Neuronal stem cell (in vitro differentiated cells): ENCODE data around the gene CCDC77.

Source experiments
- DNase-seq: peaks from one replicate; pipeline ENCODE4 v3.0.0-alpha.2; 2013; ENCODE audit warnings: low spot score
- H2AFZ ChIP-seq: one replicate; pipeline ENCODE4 v1.6.1; 2013; ENCODE audit warnings: mild to moderate bottlenecking, low read length, inconsistent platforms
- H2AK5ac ChIP-seq: 2 replicates; pipeline ENCODE4 v1.6.1; 2013; ENCODE audit warnings: low read depth, mild to moderate bottlenecking, inconsistent platforms, low read length, moderate library complexity, mixed read lengths
- H2BK120ac ChIP-seq: 2 replicates; pipeline ENCODE4 v1.6.1; 2013; ENCODE audit warnings: low read depth, mild to moderate bottlenecking, inconsistent platforms, low read length, moderate library complexity, mixed read lengths
- H2BK12ac ChIP-seq: one replicate; pipeline ENCODE4 v1.6.1; 2013; ENCODE audit warnings: low read length, inconsistent platforms
- H2BK15ac ChIP-seq: 2 replicates; pipeline ENCODE4 v1.6.1; 2013; ENCODE audit warnings: mild to moderate bottlenecking, low read length, inconsistent platforms, mixed read lengths
- H2BK5ac ChIP-seq: one replicate; pipeline ENCODE4 v1.6.1; 2013; ENCODE audit warnings: inconsistent platforms, mild to moderate bottlenecking, low read length, moderate library complexity
- H3K14ac ChIP-seq: one replicate; pipeline ENCODE4 v1.6.1; 2013; ENCODE audit warnings: low read length, inconsistent platforms
- H3K18ac ChIP-seq: 2 replicates; pipeline ENCODE4 v1.6.1; 2013; ENCODE audit warnings: low read length, inconsistent platforms
- H3K23ac ChIP-seq: 2 replicates; pipeline ENCODE4 v1.6.1; 2013; ENCODE audit warnings: low read depth, mild to moderate bottlenecking, mixed read lengths, low read length, inconsistent platforms; ENCODE audit not compliant: poor library complexity
- H3K27ac ChIP-seq: replicated peaks from 3 replicates; pipeline ENCODE4 v1.5.1; 2013; ENCODE audit warnings: low read length, inconsistent platforms
- H3K27me3 ChIP-seq, 3 experiments: 2 replicates each; pipeline ENCODE4 v1.6.1; 2013; ENCODE audit warnings: low read length in 3 of 3, mild to moderate bottlenecking in 2 of 3, inconsistent platforms in 1 of 3, low read depth in 1 of 3, mixed read lengths in 1 of 3, moderate library complexity in 1 of 3; ENCODE audit not compliant: control insufficient read depth in 3 of 3, insufficient read depth in 3 of 3
- H3K36me3 ChIP-seq, 2 donors: replicated peaks in 1 of 2; 2 replicates each; pipeline ENCODE4 v1.6.1; 2013; ENCODE audit warnings: low read length in 2 of 2; ENCODE audit not compliant: control insufficient read depth in 2 of 2, insufficient read depth in 2 of 2
- H3K4ac ChIP-seq: 2 replicates; pipeline ENCODE4 v1.6.1; 2013; ENCODE audit warnings: inconsistent platforms, mild to moderate bottlenecking, low read length, moderate library complexity
- H3K4me1 ChIP-seq, 2 donors: 1 replicate in 1 of 2; 2 replicates in 1 of 2; pipeline ENCODE4 v1.6.1; 2013; ENCODE audit warnings: low read length in 2 of 2, low read depth in 1 of 2; ENCODE audit not compliant: control insufficient read depth in 2 of 2, insufficient read depth in 1 of 2
- H3K4me2 ChIP-seq: one replicate; pipeline ENCODE4 v1.6.1; 2013; ENCODE audit warnings: mild to moderate bottlenecking, low read length, inconsistent platforms; ENCODE audit not compliant: insufficient read depth, poor library complexity, severe bottlenecking
- H3K4me3 ChIP-seq, 2 donors: 2 replicates each; pipeline ENCODE4 v1.5.1; 2013; ENCODE audit warnings: low read length in 2 of 2, mild to moderate bottlenecking in 2 of 2, inconsistent platforms in 1 of 2, moderate library complexity in 1 of 2
- H3K79me1 ChIP-seq: one replicate; pipeline ENCODE4 v1.6.1; 2013; ENCODE audit warnings: low read depth, mild to moderate bottlenecking, inconsistent platforms, low read length, moderate library complexity
- H3K9ac ChIP-seq: one replicate; pipeline ENCODE4 v1.6.1; 2013; ENCODE audit warnings: mild to moderate bottlenecking, low read depth, low read length, inconsistent platforms; ENCODE audit not compliant: poor library complexity
- H3K9me3 ChIP-seq, 2 donors: replicated peaks in 1 of 2; 2 replicates each; pipeline versions ENCODE3 to v1.6.1; 2013; ENCODE audit warnings: low read length in 2 of 2, mild to moderate bottlenecking in 2 of 2, inconsistent platforms in 1 of 2, low read depth in 1 of 2, mixed read lengths in 1 of 2, moderate library complexity in 1 of 2; ENCODE audit not compliant: control insufficient read depth in 2 of 2, insufficient read depth in 1 of 2
- H4K8ac ChIP-seq: one replicate; pipeline ENCODE4 v1.6.1; 2013; ENCODE audit warnings: low read depth, mild to moderate bottlenecking, inconsistent platforms, low read length, moderate library complexity
- H4K91ac ChIP-seq: one replicate; pipeline ENCODE4 v1.6.1; 2013; ENCODE audit warnings: low read length, low read depth, mild to moderate bottlenecking, inconsistent platforms; ENCODE audit not compliant: poor library complexity
- WGBS, 2 donors: extraction: QIAGEN DNeasy Blood & Tissue Kit; methylation state at CpG; one replicate each; pipeline ENCODE4 v1.1.7; 2013; ENCODE audit warnings: missing lambda C conversion rate in 2 of 2, mixed read lengths in 1 of 2; ENCODE audit not compliant: insufficient read length in 2 of 2, insufficient replicate concordance in 1 of 2; ENCODE audit errors: extremely low coverage in 2 of 2; 5-methylcytosine and 5-hydroxymethylcytosine counted together

CCDC77 gene

DNA sequence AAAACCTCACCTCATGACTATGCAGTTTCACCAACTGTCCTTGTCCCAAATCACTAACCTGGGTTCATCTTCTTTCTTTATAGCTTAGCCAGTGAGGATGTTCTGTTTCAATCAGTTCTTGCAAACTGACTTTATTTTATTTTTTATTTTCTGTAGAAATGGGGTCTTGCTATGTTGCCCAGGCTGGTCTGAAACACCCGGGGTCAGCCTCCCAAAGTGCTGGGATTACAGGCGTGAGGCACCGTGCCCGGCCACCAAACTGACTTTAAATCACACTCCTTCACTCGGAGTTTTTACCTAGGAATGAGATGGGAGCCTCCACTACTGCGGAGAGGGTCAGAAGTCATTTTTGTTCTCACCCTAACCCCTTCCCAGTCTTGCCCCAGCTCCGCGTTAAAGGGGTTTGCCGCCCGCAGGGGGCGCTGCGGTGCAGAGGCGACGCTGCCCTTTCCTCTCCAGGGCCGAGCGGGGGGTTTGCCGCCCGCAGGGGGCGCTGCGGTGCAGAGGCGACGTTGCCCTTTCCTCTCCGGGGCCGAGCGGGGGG, 51.3 kb downstream of the CCDC77 start:
- Histone ChIP-seq H3K23ac (no peak overlapping the region), H2AFZ (no peak overlapping the region), H2AK5ac (no peak overlapping the region), H3K4me1 (peaks cover 0 to 8% of the 10 kb centered on the region in 2 donors), H2BK15ac (no peak overlapping the region), H4K91ac (no peak overlapping the region), H3K9ac (no peak overlapping the region), H3K4me3 (no peak overlapping the region), H3K18ac (no peak overlapping the region), H3K14ac (no peak overlapping the region), H3K4ac (no peak overlapping the region), H3K36me3 (no peaks in the 10 kb centered on the region), H2BK12ac (no peak overlapping the region), H3K4me2 (no peak overlapping the region), H2BK5ac (no peak overlapping the region), H4K8ac (no peak overlapping the region), H3K27ac (no peak overlapping the region), H3K27me3 (peaks cover 0 to 4% (median under 1%) of the 10 kb centered on the region in 3 experiments), H3K9me3 (no peaks in the 10 kb centered on the region), H2BK120ac (no peak overlapping the region), H3K79me1 (peaks cover 2% of the 10 kb centered on the region)
- no peak for DNase-seq
- WGBS, 2 donors: no CpG with 5 or more reads among the region's 25 CpGs

DNA sequence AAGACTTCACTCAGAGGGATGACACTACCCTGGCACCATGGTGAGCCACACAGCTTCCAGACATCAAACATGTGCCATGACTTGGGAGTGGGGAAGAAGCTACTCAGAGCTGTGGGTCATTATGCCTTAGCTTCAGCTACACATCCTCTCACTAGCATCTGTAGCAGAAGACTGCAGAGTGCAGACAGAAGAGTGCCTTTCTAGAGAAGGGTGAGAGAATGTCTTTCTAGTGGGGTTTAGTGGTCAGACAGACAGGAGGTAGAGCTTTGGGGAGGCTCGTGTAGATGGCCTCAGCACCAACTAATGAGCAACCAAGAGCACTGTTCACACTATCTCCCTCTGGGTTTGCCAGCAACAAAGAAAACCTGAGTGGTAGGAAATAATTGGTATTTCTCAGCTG, 53.4 kb downstream of the CCDC77 start:
- Histone ChIP-seq H2BK15ac (no peak overlapping the region), H4K8ac (no peak overlapping the region), H3K4me1 (peaks cover 3 to 12% of the 10 kb centered on the region in 2 donors), H3K36me3 (no peaks in the 10 kb centered on the region), H2BK120ac (no peak overlapping the region), H3K4ac (no peak overlapping the region), H4K91ac (no peak overlapping the region), H3K23ac (no peak overlapping the region), H3K4me2 (no peak overlapping the region), H3K9ac (no peak overlapping the region), H2BK12ac (no peak overlapping the region), H3K27me3 (peaks cover 0 to 18% (median 9%) of the 10 kb centered on the region in 3 experiments), H3K9me3 (no peaks in the 10 kb centered on the region), H3K4me3 (no peak overlapping the region), H2AK5ac (no peak overlapping the region), H3K18ac (no peak overlapping the region), H2AFZ (no peak overlapping the region), H3K27ac (no peak overlapping the region), H3K14ac (no peak overlapping the region), H3K79me1 (peaks cover 2% of the 10 kb centered on the region), H2BK5ac (no peak overlapping the region)
- no peak for DNase-seq
- no CpG with 5 or more reads among the region's 1 CpG for WGBS, 2 donors

DNA sequence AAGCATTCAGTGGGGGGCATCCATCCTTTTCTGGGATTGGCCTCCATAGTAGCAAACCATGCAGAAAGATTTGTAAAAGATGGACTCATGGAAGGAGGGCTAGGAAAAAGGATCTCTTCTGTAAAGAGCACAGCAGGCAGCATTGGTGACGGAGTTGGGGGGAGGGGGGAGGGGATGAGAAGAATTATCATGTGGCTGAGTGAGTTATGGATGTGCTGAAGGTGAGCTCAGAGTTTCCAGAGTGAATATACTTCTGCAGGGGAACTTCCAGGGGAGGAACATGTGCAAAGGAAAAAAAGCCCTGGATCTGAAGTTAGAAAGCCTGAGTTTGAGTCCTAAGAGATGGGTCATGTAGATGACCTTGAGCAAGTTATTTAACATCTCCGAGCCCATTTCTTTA, 54.4 kb downstream of the CCDC77 start:
- peaks cover 2% of the 10 kb centered on the region for H3K79me1 ChIP-seq
- H3K4me3 ChIP-seq: no peak overlapping the region
- H3K9me3 ChIP-seq: no peaks in the 10 kb centered on the region
- H3K36me3 ChIP-seq: no peaks in the 10 kb centered on the region
- H3K4me1 ChIP-seq: peaks cover 3 to 14% of the 10 kb centered on the region in 2 donors
- H3K9ac ChIP-seq: no peak overlapping the region
- H2AFZ ChIP-seq: no peak overlapping the region
- no peak overlapping the region for H2BK15ac ChIP-seq
- H2BK5ac ChIP-seq: no peak overlapping the region
- no peak overlapping the region for H3K23ac ChIP-seq
- no peak overlapping the region for H4K8ac ChIP-seq
- H3K14ac ChIP-seq: no peak overlapping the region
- no CpG with 5 or more reads among the region's 2 CpGs for WGBS, 2 donors
- H2BK120ac ChIP-seq: no peak overlapping the region
- no peak overlapping the region for H2AK5ac ChIP-seq
- no peak overlapping the region for H3K4me2 ChIP-seq
- H3K4ac ChIP-seq: no peak overlapping the region
- no peak overlapping the region for H3K27ac ChIP-seq
- no peak for DNase-seq
- no peak overlapping the region for H2BK12ac ChIP-seq
- H4K91ac ChIP-seq: no peak overlapping the region
- no peak overlapping the region for H3K18ac ChIP-seq
- peaks cover 0 to 24% (median 9%) of the 10 kb centered on the region in 3 experiments for H3K27me3 ChIP-seq

DNA sequence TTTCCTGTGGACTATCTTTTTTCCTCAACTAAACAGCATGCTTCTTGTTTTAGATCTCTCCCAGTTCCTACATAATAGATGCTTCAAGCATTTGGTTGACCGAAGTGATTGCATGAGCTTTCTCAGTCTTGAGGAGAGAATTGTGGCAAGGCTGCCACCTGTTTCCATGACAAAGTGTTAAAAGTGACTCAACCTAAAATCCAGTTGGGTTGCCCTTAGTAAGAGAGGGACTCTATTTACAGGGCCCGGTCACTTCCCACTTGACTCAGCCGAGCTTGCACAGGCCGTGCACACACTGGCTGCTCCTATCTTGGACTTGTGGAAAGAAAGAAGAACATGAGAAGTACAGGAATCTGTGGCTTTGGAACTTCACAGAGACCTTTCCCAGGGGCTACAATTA, 56.2 kb downstream of the CCDC77 start:
- Histone ChIP-seq H2BK12ac (no peak overlapping the region), H3K23ac (no peak overlapping the region), H2AK5ac (no peak overlapping the region), H3K36me3 (no peaks in the 10 kb centered on the region), H3K27ac (no peak overlapping the region), H3K4me2 (no peak overlapping the region), H3K9ac (no peak overlapping the region), H4K91ac (no peak overlapping the region), H3K9me3 (no peaks in the 10 kb centered on the region), H3K4me1 (peaks cover 6 to 16% of the 10 kb centered on the region in 2 donors), H2AFZ (no peak overlapping the region), H2BK120ac (no peak overlapping the region), H3K27me3 (peaks cover 0 to 41% (median 9%) of the 10 kb centered on the region in 3 experiments), H3K79me1 (no peaks in the 10 kb centered on the region), H4K8ac (no peak overlapping the region), H2BK15ac (no peak overlapping the region), H3K14ac (no peak overlapping the region), H3K18ac (no peak overlapping the region), H3K4ac (no peak overlapping the region), H3K4me3 (no peak overlapping the region), H2BK5ac (no peak overlapping the region)
- DNase-seq: no peak
- no CpG with 5 or more reads among the region's 4 CpGs for WGBS, 2 donors
